Smooth muscle cell (in vitro differentiated cells): Measurements from ENCODE around the gene MAP3K7. TPM values are rescaled to one million over a fixed set of nuclear protein-coding genes. Genes with fewer than 3 reads are reported as not detected.
A peak's percentile ranks its signal among the peaks of the same experiment; 100 is the strongest.

ENCODE experiments used
- DNase-seq: peaks from one replicate; lab custom pipeline; 2025; ENCODE audit not compliant: unreplicated experiment; lab: John Stamatoyannopoulos, UW
- H2AFZ ChIP-seq: fragments of 200-600 bp; sonication (generic); 2 replicates; pipeline ENCODE4 v1.6.0; 2016; ENCODE audit warnings: antibody characterized with exemption, low read depth, mild to moderate bottlenecking
- H3F3A ChIP-seq: fragments of 200-600 bp; sonication (generic); 2 replicates; pipeline ENCODE4 v1.6.0; 2017; ENCODE audit warnings: antibody characterized with exemption, low read depth
- H3K27ac ChIP-seq: fragments of 200-600 bp; sonication (generic); 2 replicates; pipeline ENCODE4 v1.5.1; 2016; ENCODE audit warnings: low read depth, mild to moderate bottlenecking
- H3K27me3 ChIP-seq: fragments of 200-600 bp; sonication (generic); 2 replicates; pipeline ENCODE4 v1.6.1; 2016; ENCODE audit warnings: low read depth, mild to moderate bottlenecking
- H3K36me3 ChIP-seq: fragments of 200-600 bp; sonication (generic); 2 replicates; pipeline ENCODE4 v1.5.1; 2016; ENCODE audit warnings: low read depth
- H3K4me1 ChIP-seq: fragments of 200-600 bp; sonication (generic); 2 replicates; pipeline ENCODE4 v1.5.1; 2016; ENCODE audit warnings: low read depth
- H3K4me2 ChIP-seq: fragments of 200-600 bp; sonication (generic); 2 replicates; pipeline ENCODE4 v1.6.0; 2016; ENCODE audit warnings: mild to moderate bottlenecking
- H3K4me3 ChIP-seq: fragments of 200-600 bp; sonication (generic); 2 replicates; pipeline ENCODE4 v1.5.1; 2016; ENCODE audit warnings: mild to moderate bottlenecking
- H3K79me2 ChIP-seq: fragments of 200-600 bp; sonication (generic); 2 replicates; pipeline ENCODE4 v1.6.0; 2016; ENCODE audit warnings: low read depth, mild to moderate bottlenecking
- H3K9ac ChIP-seq: fragments of 200-600 bp; sonication (generic); 2 replicates; pipeline ENCODE4 v1.6.0; 2016; ENCODE audit warnings: low read depth
- H3K9me3 ChIP-seq: fragments of 200-600 bp; sonication (generic); replicated peaks from 2 replicates; pipeline ENCODE4 v1.5.1; 2016; ENCODE audit warnings: low read depth
- H4K20me1 ChIP-seq: fragments of 200-600 bp; sonication (generic); 2 replicates; pipeline ENCODE4 v1.6.0; 2016; ENCODE audit warnings: low read depth
- CTCF ChIP-seq: fragments of 200-600 bp; sonication (generic); IDR thresholded peaks from 2 replicates; pipeline ENCODE4 v1.5.1; 2017; ENCODE audit warnings: borderline replicate concordance, mild to moderate bottlenecking, antibody characterized with exemption; ENCODE audit not compliant: insufficient read depth, poor library complexity, severe bottlenecking
- WGBS: methylation state at CpG from one replicate; pipeline ENCODE4 v1.1.7; 2016; ENCODE audit warnings: low lambda C conversion rate; 5-methylcytosine and 5-hydroxymethylcytosine counted together
- polyA plus RNA-seq: library from polyadenylated mRNA; unstranded; fragments of >200 nt; fragmentation: Nextera tagmentation; extraction: Ambion mirVana; gene quantifications from 2 replicates; pipeline ENCODE4 v1.2.1, GENCODE V29; 2016
- total RNA-seq: library from RNA; depleted of rRNA; stranded (reverse); fragments of >200 nt; gene quantifications from 2 replicates; pipeline ENCODE4 v1.2.3, GENCODE V29; 2014

Gene MAP3K7
- total and polyA plus RNA-seq, 2 experiments from 2014 or later: 22.0 to 40.4 TPM

GRCh38 chr6:90537723-90538258, 49.1 kb downstream of the MAP3K7 start:
- Histone ChIP-seq H3F3A (no peaks in the 10 kb centered on the region), H3K9ac (no peak overlapping the region), H3K4me2 (peak overlapping the region; percentile 50), H3K4me3 (no peak overlapping the region), H3K9me3 (no peaks in the 10 kb centered on the region), H3K4me1 (peaks cover 3% of the 10 kb centered on the region), H2AFZ (no peak overlapping the region), H4K20me1 (peaks cover 5% of the 10 kb centered on the region), H3K79me2 (no peaks in the 10 kb centered on the region), H3K27ac (peak overlapping the region; percentile 46), H3K27me3 (no peaks in the 10 kb centered on the region), H3K36me3 (no peaks in the 10 kb centered on the region)
- WGBS: 13% methylated on average over 3 of the region's 3 CpGs
- DNase-seq: no peak
- TF ChIP-seq CTCF: no peak

GRCh38 chr6:90537027-90537426, 49.8 kb downstream of the MAP3K7 start:
- 75% methylated on average over 4 of the region's 4 CpGs for WGBS
- Histone ChIP-seq H4K20me1 (peaks cover 5% of the 10 kb centered on the region), H3K4me1 (peaks cover 3% of the 10 kb centered on the region), H3K79me2 (no peaks in the 10 kb centered on the region), H3K36me3 (no peaks in the 10 kb centered on the region), H3K27me3 (no peaks in the 10 kb centered on the region), H3K9ac (no peak overlapping the region), H3K9me3 (no peaks in the 10 kb centered on the region), H3K27ac (no peak overlapping the region), H3K4me3 (no peak overlapping the region), H3F3A (no peaks in the 10 kb centered on the region), H2AFZ (no peak overlapping the region), H3K4me2 (peak overlapping the region; percentile 50)
- DNase-seq: no peak
- no peak for TF ChIP-seq CTCF

DNA sequence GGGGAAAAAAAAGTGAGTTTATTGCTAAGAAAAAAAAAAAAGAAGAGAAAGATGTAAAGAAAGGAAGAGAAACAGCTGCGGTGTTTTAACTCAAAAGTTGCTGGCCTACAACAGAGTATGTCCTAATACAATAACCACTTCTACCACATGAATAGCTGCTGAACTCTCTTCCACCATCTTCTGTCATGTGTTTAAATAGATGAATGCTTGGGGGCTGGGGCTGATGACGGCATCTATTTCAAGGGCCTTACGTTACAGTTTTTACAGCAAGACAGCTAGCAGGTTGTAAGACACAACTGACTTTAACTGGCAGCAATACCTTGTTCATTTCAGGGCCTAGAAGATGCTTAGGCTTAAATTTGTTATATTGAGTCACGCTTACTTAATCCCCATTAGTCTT, 50.4 kb downstream of the MAP3K7 start:
- Histone ChIP-seq H3K79me2 (no peaks in the 10 kb centered on the region), H3K4me1 (peaks cover 3% of the 10 kb centered on the region), H4K20me1 (peaks cover 5% of the 10 kb centered on the region), H3K9me3 (no peaks in the 10 kb centered on the region), H3K4me3 (no peak overlapping the region), H3K27me3 (no peaks in the 10 kb centered on the region), H3K4me2 (no peak overlapping the region), H3K27ac (no peak overlapping the region), H3K36me3 (no peaks in the 10 kb centered on the region), H3F3A (no peaks in the 10 kb centered on the region), H3K9ac (no peak overlapping the region), H2AFZ (no peak overlapping the region)
- 90% methylated on average over 4 of the region's 4 CpGs for WGBS
- no peak for DNase-seq
- TF ChIP-seq CTCF: no peak

DNA sequence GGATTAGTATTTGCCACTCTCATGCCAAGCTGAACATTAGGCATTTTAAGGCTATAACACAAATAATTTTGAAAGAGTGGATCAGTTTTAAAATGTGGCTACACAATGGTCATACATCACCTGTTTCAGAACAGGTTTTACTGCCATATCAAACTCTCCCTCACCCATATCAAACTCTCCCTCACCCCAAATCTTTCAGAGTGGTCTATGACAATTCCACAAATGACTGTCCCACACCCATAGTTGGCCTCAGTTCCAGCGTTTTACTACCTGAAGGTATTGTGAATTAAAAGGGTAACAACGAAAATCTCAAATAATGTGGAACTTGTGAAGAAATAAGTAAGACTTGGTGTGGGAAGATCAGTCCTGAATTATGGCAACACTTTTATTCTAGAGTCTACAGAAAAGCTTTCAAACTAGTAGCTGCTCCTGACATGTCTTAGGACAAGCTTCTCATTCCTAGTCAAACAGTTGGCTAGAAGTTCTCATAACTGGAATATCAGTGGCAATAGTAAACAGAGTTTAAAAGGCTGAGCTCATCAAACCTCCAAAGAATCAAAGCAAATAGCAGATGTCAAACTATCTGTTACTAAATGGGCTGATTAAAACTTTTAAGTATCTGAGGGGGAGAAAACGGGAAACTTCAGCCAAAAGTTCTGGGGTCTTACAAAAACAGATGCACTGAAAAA, 52.4 kb downstream of the MAP3K7 start:
- Histone ChIP-seq H3K4me1 (peaks cover 3% of the 10 kb centered on the region), H3K27ac (no peak overlapping the region), H3K9me3 (no peaks in the 10 kb centered on the region), H3K79me2 (no peaks in the 10 kb centered on the region), H3K4me2 (no peak overlapping the region), H3K27me3 (no peaks in the 10 kb centered on the region), H2AFZ (no peak overlapping the region), H4K20me1 (peaks cover 5% of the 10 kb centered on the region), H3K4me3 (no peak overlapping the region), H3K9ac (no peak overlapping the region), H3K36me3 (peaks cover 9% of the 10 kb centered on the region), H3F3A (no peaks in the 10 kb centered on the region)
- 85% methylated on average over 3 of the region's 3 CpGs for WGBS
- no peak for TF ChIP-seq CTCF
- DNase-seq: no peak
